GM12892 (cell line): ENCODE data around the gene ZNF174.

Experiments
- POLR2A ChIP-seq: IDR thresholded peaks from 2 replicates; pipeline ENCODE4 v1.6.1; 2011; ENCODE audit warnings: low read depth, low read length, control low read depth
- POLR2AphosphoS5 ChIP-seq: IDR thresholded peaks from 2 replicates; pipeline ENCODE4 v1.6.1; 2011; ENCODE audit warnings: low read depth, low read length, control low read depth
- TAF1 ChIP-seq: IDR thresholded peaks from 2 replicates; pipeline ENCODE4 v1.6.1; 2011; ENCODE audit warnings: low read depth, mild to moderate bottlenecking, control low read depth, low read length, borderline replicate concordance

GRCh38 chr16:3401719-3402397 is 843 bp downstream of the ZNF174 start:
- no peak for TF ChIP-seq POLR2AphosphoS5
- TF ChIP-seq POLR2A = no peak
- no peak for TF ChIP-seq TAF1
